K562 (cell line): ENCODE results near the gene NXT1. TPM values are rescaled to one million over a fixed set of nuclear protein-coding genes. Genes with fewer than 3 reads are reported as not detected.
A peak's percentile ranks its signal among the peaks of the same experiment; 100 is the strongest.

Source experiments
- BACH1 ChIP-seq: fragments of 200-800 bp; sonication (Bioruptor generic); IDR thresholded peaks from 2 replicates; pipeline ENCODE4 v1.6.1; 2016; ENCODE audit warnings: missing genetic modification characterization, missing compliant biosample characterization
- BCOR ChIP-seq: fragments of 450-650 bp; IDR thresholded peaks from 2 replicates; pipeline ENCODE4 v1.6.1; 2016
- BRD4 ChIP-seq: fragments of 200-600 bp; sonication (generic); IDR thresholded peaks from 2 replicates; pipeline ENCODE4 v1.6.1; 2017; ENCODE audit warnings: inconsistent platforms
- CHD4 ChIP-seq: fragments of 200-600 bp; sonication (generic); IDR thresholded peaks from 3 replicates; pipeline ENCODE4 v1.6.1; 2012; ENCODE audit warnings: low read depth, mild to moderate bottlenecking, mixed read lengths, low read length, inconsistent platforms; ENCODE audit not compliant: insufficient read depth, insufficient replicate concordance, poor library complexity, severe bottlenecking
- ERF ChIP-seq: fragments of 450-650 bp; formaldehyde crosslinking; IDR thresholded peaks from 2 replicates; pipeline ENCODE4 v1.4.0; 2020; ENCODE audit warnings: mild to moderate bottlenecking, mixed read lengths
- HDAC1 ChIP-seq, 2 experiments: fragments of 450-650 bp; IDR thresholded peaks; 2 replicates each; pipeline ENCODE4 v1.6.1; 2016 to 2017; ENCODE audit warnings: inconsistent platforms in 1 of 2, mild to moderate bottlenecking in 1 of 2, moderate library complexity in 1 of 2
- HMGN3 ChIP-seq: IDR thresholded peaks from 2 replicates; pipeline ENCODE4 v1.6.1; 2011; ENCODE audit warnings: borderline replicate concordance, low read depth, mild to moderate bottlenecking, mixed read lengths, low read length; ENCODE audit not compliant: insufficient read length; ENCODE audit errors: extremely low read depth
- HSF4 ChIP-seq: fragments of 250-450 bp; sonication (Bioruptor Pico); IDR thresholded peaks from 2 replicates; pipeline ENCODE4 v2.1.2; 2022; ENCODE audit warnings: mild to moderate bottlenecking, moderate library complexity, borderline replicate concordance
- MCM5 ChIP-seq: fragments of 450-650 bp; IDR thresholded peaks from 2 replicates; pipeline ENCODE4 v1.6.1; 2016; ENCODE audit warnings: low read depth
- MEF2A ChIP-seq: IDR thresholded peaks from 2 replicates; pipeline ENCODE4 v1.6.1; 2011; ENCODE audit warnings: low read depth, mild to moderate bottlenecking, low read length, moderate library complexity; ENCODE audit not compliant: control insufficient read depth
- NR4A1 ChIP-seq, 2 experiments: fragments of 250-450 bp in 1 of 2; fragments of 450-650 bp in 1 of 2; sonication (Bioruptor Pico) in 1 of 2; IDR thresholded peaks; 2 replicates each; pipeline versions ENCODE4 v1.4.0 to v1.6.1; 2016 to 2020; ENCODE audit warnings: mild to moderate bottlenecking in 2 of 2, missing compliant biosample characterization in 1 of 2, missing genetic modification characterization in 1 of 2, moderate library complexity in 1 of 2
- POLR2AphosphoS2 ChIP-seq: IDR thresholded peaks from 2 replicates; pipeline ENCODE4 v1.6.1; 2012; ENCODE audit warnings: low read length, improper control_type of control experiment
- PRMT5 ChIP-seq: sonication (generic); formaldehyde crosslinking; IDR thresholded peaks from 2 replicates; pipeline ENCODE4 v1.5.0; 2020; ENCODE audit warnings: missing genetic modification reagents
- PTBP1 ChIP-seq: fragments of 200-400 bp; formaldehyde crosslinking; IDR thresholded peaks from 2 replicates; pipeline ENCODE4 v1.6.1; 2017; ENCODE audit warnings: low read depth, low read length
- RFX5 ChIP-seq: IDR thresholded peaks from 2 replicates; pipeline ENCODE4 v1.6.1; 2011; ENCODE audit warnings: low read depth, mild to moderate bottlenecking, improper control_type of control experiment, low read length
- SMARCE1 ChIP-seq: fragments of 450-650 bp; IDR thresholded peaks from 2 replicates; pipeline ENCODE4 v1.7.1; 2016; ENCODE audit warnings: mild to moderate bottlenecking
- SOX6 ChIP-seq: fragments of 450-650 bp; IDR thresholded peaks from 2 replicates; pipeline ENCODE4 v1.6.1; 2014; ENCODE audit warnings: mild to moderate bottlenecking
- SP2 ChIP-seq: IDR thresholded peaks from 2 replicates; pipeline ENCODE4 v1.6.1; 2011; ENCODE audit warnings: mild to moderate bottlenecking, low read depth, low read length, moderate library complexity; ENCODE audit not compliant: poor library complexity, severe bottlenecking; ENCODE audit errors: extremely low read depth
- TRIM28 ChIP-seq: fragments of 450-650 bp; IDR thresholded peaks from 2 replicates; pipeline ENCODE4 v1.6.1; 2017
- ZNF431 ChIP-seq: sonication (generic); formaldehyde crosslinking; IDR thresholded peaks from 2 replicates; pipeline ENCODE4 v1.8.0; 2022; ENCODE audit warnings: mild to moderate bottlenecking, missing genetic modification reagents
- ZNF583 ChIP-seq: fragments of 250-450 bp; sonication (Bioruptor Pico); IDR thresholded peaks from 2 replicates; pipeline ENCODE4 v1.4.0; 2020
- ZNF707 ChIP-seq: fragments of 250-450 bp; sonication (Bioruptor Pico); conservative IDR thresholded peaks from 2 replicates; pipeline ENCODE4 v1.8.0; 2022; ENCODE audit warnings: inconsistent platforms, mild to moderate bottlenecking, moderate library complexity
- polyA plus RNA-seq, 8 experiments: library from polyadenylated mRNA; depleted of rRNA in 4 of 8; stranded (reverse) in 5 of 8; unstranded in 3 of 8; fragments of >200 nt; fragmentation: Nextera tagmentation in 2 of 8; fragmentation: Illumina TruSeq in 1 of 8; extraction: Ambion mirVana in 2 of 8; extraction: Trizol in 1 of 8; gene quantifications; 2 replicates each; pipeline versions ENCODE4 v1.2.1 to v1.2.3, GENCODE V29; 2011 to 2014; ENCODE audit warnings: inconsistent platforms in 1 of 8, missing spikeins in 1 of 8
- total RNA-seq, 7 experiments: library from RNA; depleted of rRNA in 6 of 7; stranded (reverse); fragments of >200 nt in 6 of 7; fragmentation: Illumina TruSeq in 2 of 7; extraction: Trizol in 2 of 7; gene quantifications; 2 replicates each; pipeline versions ENCODE4 v1.2.1 to v1.2.3, GENCODE V29; 2011 to 2021; ENCODE audit warnings: low replicate concordance in 1 of 7
- TF ChIP-seq, protein P1 (sequence below): fragments of 450-650 bp; IDR thresholded peaks from 2 replicates; pipeline ENCODE4 v1.6.1; 2016; ENCODE audit warnings: low read depth, mild to moderate bottlenecking, moderate library complexity
- TF ChIP-seq, protein P2 (sequence below): sonication (generic); formaldehyde crosslinking; IDR thresholded peaks from 2 replicates; pipeline ENCODE4 v1.8.0; 2022; ENCODE audit warnings: mild to moderate bottlenecking, low read depth, missing genetic modification reagents
- TF ChIP-seq, protein P3 (sequence below): fragments of 450-650 bp; IDR thresholded peaks from 2 replicates; pipeline ENCODE4 v1.7.1; 2018; ENCODE audit warnings: mild to moderate bottlenecking, low read depth; ENCODE audit not compliant: partially characterized antibody

The NXT1 gene
- total and polyA plus RNA-seq, 9 of the 15 experiments (the other 6 are each of a cell fraction or from before 2014, with no cell fraction given): 7.7 to 50.9 (median 35.6) TPM

DNA sequence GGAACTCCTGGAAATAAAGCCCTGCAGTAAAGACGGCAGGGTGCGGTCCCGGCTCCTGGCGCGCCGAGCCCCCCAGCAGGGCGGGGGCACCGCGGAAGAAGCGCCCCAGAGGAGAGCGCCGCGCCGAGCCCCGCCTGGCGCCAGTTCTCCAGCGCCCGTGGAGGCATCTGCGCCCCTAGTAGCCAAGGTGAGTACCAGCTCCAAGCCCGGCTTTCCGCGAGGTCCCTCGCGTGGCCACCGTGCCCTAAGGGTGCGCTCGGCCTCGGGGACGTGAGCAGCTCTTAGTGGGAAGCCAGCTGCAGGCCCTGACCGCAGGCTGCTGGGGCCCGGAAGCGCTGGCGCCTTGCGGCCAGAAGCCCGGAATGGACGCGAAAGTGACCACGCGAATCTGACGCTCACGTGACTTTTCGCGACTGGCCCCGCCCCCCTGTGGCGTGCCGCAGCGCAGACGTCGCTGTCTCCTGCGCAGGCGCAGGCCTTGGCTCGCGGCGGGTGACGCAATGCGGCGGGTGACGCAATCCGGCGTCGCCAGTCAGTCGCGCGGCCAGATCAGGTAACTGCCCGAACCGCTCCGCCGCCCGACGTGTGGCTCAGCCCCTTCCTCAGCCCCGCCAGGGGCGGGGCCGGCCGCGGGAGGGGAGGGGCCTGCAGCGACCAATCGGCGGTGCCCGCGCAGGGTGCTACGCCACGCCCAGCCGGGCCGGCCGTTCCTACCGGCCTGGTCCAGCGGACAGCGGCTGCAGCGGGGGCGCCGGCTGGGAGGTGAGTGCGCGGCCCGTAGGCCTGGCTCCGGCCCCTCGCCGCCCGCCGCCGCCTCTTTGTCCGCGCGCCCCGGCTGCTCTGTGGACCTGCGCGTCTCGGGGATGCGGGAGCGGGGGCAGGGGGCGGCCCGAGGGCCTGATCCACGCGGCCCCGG, 11.1 kb downstream of the NXT1 start, which contains the start of gene GZF1 (continued):
- TF ChIP-seq ZNF583 (CRISPR knock-in tag): no peak
- no peak for TF ChIP-seq ZNF431 (CRISPR knock-in tag)
- TF ChIP-seq BCOR: peak; percentile 42; the same call in 1 of the 2 replicates
- TF ChIP-seq POLR2AphosphoS2: no peak
- peak; percentile 74; the same call in 1 of the 2 replicates for TF ChIP-seq ERF
- TF ChIP-seq TRIM28: no peak
- TF ChIP-seq, protein P1, sequence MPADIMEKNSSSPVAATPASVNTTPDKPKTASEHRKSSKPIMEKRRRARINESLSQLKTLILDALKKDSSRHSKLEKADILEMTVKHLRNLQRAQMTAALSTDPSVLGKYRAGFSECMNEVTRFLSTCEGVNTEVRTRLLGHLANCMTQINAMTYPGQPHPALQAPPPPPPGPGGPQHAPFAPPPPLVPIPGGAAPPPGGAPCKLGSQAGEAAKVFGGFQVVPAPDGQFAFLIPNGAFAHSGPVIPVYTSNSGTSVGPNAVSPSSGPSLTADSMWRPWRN: peak; percentile 55
- TF ChIP-seq MCM5: no peak
- TF ChIP-seq BRD4: 0 out of 2 replicates have a peak, but pooled peaks have one; percentile 67
- TF ChIP-seq PRMT5 (CRISPR knock-in tag): no peak
- TF ChIP-seq HMGN3: peak; percentile 91
- TF ChIP-seq PTBP1: no peak
- TF ChIP-seq, protein P2, sequence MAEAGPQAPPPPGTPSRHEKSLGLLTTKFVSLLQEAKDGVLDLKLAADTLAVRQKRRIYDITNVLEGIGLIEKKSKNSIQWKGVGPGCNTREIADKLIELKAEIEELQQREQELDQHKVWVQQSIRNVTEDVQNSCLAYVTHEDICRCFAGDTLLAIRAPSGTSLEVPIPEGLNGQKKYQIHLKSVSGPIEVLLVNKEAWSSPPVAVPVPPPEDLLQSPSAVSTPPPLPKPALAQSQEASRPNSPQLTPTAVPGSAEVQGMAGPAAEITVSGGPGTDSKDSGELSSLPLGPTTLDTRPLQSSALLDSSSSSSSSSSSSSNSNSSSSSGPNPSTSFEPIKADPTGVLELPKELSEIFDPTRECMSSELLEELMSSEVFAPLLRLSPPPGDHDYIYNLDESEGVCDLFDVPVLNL (CRISPR knock-in tag): no peak
- no peak for TF ChIP-seq SMARCE1
- peak; percentile 51 for TF ChIP-seq SOX6
- peak in 1 of 2 experiments; percentile 78; a peak in 2 of 4 replicates for TF ChIP-seq HDAC1 (IDR thresholded peaks at IDR 0.05)
- 0 out of 2 replicates have a peak, but pooled peaks have one; percentile 17 for TF ChIP-seq MEF2A
- no peak for TF ChIP-seq BACH1 (tag)
- TF ChIP-seq, protein P3, sequence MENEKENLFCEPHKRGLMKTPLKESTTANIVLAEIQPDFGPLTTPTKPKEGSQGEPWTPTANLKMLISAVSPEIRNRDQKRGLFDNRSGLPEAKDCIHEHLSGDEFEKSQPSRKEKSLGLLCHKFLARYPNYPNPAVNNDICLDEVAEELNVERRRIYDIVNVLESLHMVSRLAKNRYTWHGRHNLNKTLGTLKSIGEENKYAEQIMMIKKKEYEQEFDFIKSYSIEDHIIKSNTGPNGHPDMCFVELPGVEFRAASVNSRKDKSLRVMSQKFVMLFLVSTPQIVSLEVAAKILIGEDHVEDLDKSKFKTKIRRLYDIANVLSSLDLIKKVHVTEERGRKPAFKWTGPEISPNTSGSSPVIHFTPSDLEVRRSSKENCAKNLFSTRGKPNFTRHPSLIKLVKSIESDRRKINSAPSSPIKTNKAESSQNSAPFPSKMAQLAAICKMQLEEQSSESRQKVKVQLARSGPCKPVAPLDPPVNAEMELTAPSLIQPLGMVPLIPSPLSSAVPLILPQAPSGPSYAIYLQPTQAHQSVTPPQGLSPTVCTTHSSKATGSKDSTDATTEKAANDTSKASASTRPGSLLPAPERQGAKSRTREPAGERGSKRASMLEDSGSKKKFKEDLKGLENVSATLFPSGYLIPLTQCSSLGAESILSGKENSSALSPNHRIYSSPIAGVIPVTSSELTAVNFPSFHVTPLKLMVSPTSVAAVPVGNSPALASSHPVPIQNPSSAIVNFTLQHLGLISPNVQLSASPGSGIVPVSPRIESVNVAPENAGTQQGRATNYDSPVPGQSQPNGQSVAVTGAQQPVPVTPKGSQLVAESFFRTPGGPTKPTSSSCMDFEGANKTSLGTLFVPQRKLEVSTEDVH: no peak
- no peak for TF ChIP-seq RFX5
- TF ChIP-seq CHD4: no peak
- no peak for TF ChIP-seq HSF4
- 0 out of 2 replicates have a peak, but pooled peaks have one; percentile 71 for TF ChIP-seq NR4A1 (CRISPR knock-in tag; IDR thresholded peaks at IDR 0.05)
- TF ChIP-seq NR4A1 (tag; IDR thresholded peaks at IDR 0.05): no peak
- no peak for TF ChIP-seq ZNF707 (CRISPR knock-in tag)
- no peak for TF ChIP-seq SP2
